K562 (cell line): ENCODE measurements around the gene CTSZ. TPM values are rescaled to one million over a fixed set of nuclear protein-coding genes. Genes with fewer than 3 reads are reported as not detected.

Experiments
- CHD2 ChIP-seq: IDR thresholded peaks from 2 replicates; pipeline ENCODE4 v1.6.1; 2011; ENCODE audit warnings: low read depth, low read length
- HDGF ChIP-seq: fragments of 450-650 bp; IDR thresholded peaks from 2 replicates; pipeline ENCODE4 v1.6.1; 2016
- NR2C1 ChIP-seq, 2 experiments: fragments of 450-650 bp; IDR thresholded peaks; 2 replicates each; pipeline ENCODE4 v1.6.1; 2017; ENCODE audit warnings: mild to moderate bottlenecking in 2 of 2, antibody characterized with exemption in 1 of 2, inconsistent platforms in 1 of 2, missing compliant biosample characterization in 1 of 2, missing genetic modification characterization in 1 of 2
- SMARCA4 ChIP-seq: fragments of 450-650 bp; IDR thresholded peaks from 2 replicates; pipeline ENCODE4 v1.6.1; 2016
- STAG1 ChIP-seq: sonication (generic); formaldehyde crosslinking; IDR thresholded peaks from 2 replicates; pipeline ENCODE4 v1.5.0; 2020; ENCODE audit warnings: missing genetic modification reagents, borderline replicate concordance
- TBP ChIP-seq: optimal IDR thresholded peaks from 2 replicates; pipeline ENCODE3; 2011; ENCODE audit warnings: low read depth, low read length, improper control_type of control experiment
- polyA plus RNA-seq, 8 experiments: library from polyadenylated mRNA; depleted of rRNA in 4 of 8; stranded (reverse) in 5 of 8; unstranded in 3 of 8; fragments of >200 nt; fragmentation: Nextera tagmentation in 2 of 8; fragmentation: Illumina TruSeq in 1 of 8; extraction: Ambion mirVana in 2 of 8; extraction: Trizol in 1 of 8; gene quantifications; 2 replicates each; pipeline versions ENCODE4 v1.2.1 to v1.2.3, GENCODE V29; 2011 to 2014; ENCODE audit warnings: inconsistent platforms in 1 of 8, missing spikeins in 1 of 8
- total RNA-seq, 7 experiments: library from RNA; depleted of rRNA in 6 of 7; stranded (reverse); fragments of >200 nt in 6 of 7; fragmentation: Illumina TruSeq in 2 of 7; extraction: Trizol in 2 of 7; gene quantifications; 2 replicates each; pipeline versions ENCODE4 v1.2.1 to v1.2.3, GENCODE V29; 2011 to 2021; ENCODE audit warnings: low replicate concordance in 1 of 7
- TF ChIP-seq, protein P1 (sequence below), 2 experiments: fragments of 450-650 bp; IDR thresholded peaks; 2 replicates each; pipeline ENCODE4 v1.6.1; 2016
- TF ChIP-seq, protein P2 (sequence below): fragments of 250-450 bp; sonication (Bioruptor Pico); IDR thresholded peaks from 2 replicates; pipeline ENCODE4 v1.4.0; 2020; ENCODE audit warnings: mild to moderate bottlenecking
- TF ChIP-seq, protein P3 (sequence below): sonication (generic); formaldehyde crosslinking; IDR thresholded peaks from 2 replicates; pipeline ENCODE4 v1.8.0; 2022; ENCODE audit warnings: missing genetic modification reagents, mild to moderate bottlenecking, moderate library complexity, borderline replicate concordance
- TF ChIP-seq, protein P4 (sequence below): fragments of 150-350 bp; conservative IDR thresholded peaks from 2 replicates; pipeline ENCODE4 v1.6.1; 2014; ENCODE audit warnings: low read length
- TF ChIP-seq, protein P5 (sequence below): sonication (generic); formaldehyde crosslinking; IDR thresholded peaks from 2 replicates; pipeline ENCODE4 v1.8.0; 2022; ENCODE audit warnings: mild to moderate bottlenecking, missing genetic modification reagents
- TF ChIP-seq, protein P6 (sequence below): fragments of 250-450 bp; sonication (Bioruptor Pico); IDR thresholded peaks from 2 replicates; pipeline ENCODE4 v1.8.0; 2022; ENCODE audit warnings: inconsistent platforms, mild to moderate bottlenecking, moderate library complexity, borderline replicate concordance

The CTSZ gene
- total and polyA plus RNA-seq, 9 of the 15 experiments (the other 6 are each of a cell fraction or from before 2014, with no cell fraction given), result 1.6 to 143 (median 82.8) TPM

DNA sequence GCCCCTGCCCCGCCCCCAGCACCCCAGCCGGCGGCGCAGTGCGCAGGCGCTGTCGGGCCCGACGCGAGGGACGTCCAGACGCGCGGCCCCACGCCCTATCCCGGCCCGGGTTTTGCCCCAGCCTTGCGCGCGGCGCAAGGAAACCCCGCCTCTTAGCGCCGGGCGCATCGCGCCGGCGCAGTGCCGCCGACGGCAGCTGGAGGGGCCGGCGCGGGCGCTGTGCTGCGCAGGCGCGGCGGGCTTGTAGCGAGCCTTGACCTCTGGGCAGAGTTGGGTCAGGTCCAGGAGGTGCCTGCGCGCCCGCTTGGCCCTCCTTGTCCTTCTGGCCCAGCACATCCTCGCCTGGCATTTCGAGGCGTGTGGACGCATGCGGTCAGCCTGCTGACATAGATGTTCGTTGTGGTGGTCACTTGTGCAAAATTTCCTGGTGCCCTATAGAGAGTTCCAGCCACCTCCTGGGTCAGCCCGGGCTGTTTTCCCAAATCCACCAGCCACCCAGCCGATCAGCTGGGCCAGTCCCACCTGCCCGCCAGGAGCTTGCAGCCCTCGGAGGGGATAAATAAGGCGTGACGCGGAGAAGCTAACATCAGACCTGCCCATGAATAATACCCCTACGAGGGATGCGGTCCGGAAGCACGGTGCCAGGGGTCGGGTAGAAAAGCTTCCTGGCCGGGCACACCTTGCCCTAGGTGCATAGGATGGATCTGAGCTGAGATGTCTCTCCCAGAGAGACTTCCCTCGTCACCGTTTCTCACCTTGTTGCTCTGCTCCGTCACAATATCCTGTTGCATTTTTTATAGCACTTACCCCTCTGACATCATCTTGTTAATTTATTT lies 36.0 kb upstream of the CTSZ start (continued):
- TF ChIP-seq, protein P1, sequence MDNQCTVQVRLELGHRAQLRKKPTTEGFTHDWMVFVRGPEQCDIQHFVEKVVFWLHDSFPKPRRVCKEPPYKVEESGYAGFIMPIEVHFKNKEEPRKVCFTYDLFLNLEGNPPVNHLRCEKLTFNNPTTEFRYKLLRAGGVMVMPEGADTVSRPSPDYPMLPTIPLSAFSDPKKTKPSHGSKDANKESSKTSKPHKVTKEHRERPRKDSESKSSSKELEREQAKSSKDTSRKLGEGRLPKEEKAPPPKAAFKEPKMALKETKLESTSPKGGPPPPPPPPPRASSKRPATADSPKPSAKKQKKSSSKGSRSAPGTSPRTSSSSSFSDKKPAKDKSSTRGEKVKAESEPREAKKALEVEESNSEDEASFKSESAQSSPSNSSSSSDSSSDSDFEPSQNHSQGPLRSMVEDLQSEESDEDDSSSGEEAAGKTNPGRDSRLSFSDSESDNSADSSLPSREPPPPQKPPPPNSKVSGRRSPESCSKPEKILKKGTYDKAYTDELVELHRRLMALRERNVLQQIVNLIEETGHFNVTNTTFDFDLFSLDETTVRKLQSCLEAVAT (IDR thresholded peaks at IDR 0.05), result no peak
- TF ChIP-seq, protein P2, sequence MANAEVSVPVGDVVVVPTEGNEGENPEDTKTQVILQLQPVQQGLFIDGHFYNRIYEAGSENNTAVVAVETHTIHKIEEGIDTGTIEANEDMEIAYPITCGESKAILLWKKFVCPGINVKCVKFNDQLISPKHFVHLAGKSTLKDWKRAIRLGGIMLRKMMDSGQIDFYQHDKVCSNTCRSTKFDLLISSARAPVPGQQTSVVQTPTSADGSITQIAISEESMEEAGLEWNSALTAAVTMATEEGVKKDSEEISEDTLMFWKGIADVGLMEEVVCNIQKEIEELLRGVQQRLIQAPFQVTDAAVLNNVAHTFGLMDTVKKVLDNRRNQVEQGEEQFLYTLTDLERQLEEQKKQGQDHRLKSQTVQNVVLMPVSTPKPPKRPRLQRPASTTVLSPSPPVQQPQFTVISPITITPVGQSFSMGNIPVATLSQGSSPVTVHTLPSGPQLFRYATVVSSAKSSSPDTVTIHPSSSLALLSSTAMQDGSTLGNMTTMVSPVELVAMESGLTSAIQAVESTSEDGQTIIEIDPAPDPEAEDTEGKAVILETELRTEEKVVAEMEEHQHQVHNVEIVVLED (CRISPR knock-in tag), result peak; percentile 93
- TF ChIP-seq, protein P3, sequence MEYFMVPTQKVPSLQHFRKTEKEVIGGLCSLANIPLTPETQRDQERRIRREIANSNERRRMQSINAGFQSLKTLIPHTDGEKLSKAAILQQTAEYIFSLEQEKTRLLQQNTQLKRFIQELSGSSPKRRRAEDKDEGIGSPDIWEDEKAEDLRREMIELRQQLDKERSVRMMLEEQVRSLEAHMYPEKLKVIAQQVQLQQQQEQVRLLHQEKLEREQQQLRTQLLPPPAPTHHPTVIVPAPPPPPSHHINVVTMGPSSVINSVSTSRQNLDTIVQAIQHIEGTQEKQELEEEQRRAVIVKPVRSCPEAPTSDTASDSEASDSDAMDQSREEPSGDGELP (CRISPR knock-in tag), result peak; percentile 32; the same call in 1 of the 2 replicates
- TF ChIP-seq TBP (peak; percentile 55), CHD2 (no peak), STAG1 (CRISPR knock-in tag) (no peak), SMARCA4 (no peak), HDGF (0 out of 2 replicates have a peak, but pooled peaks have one; percentile 25), NR2C1 (IDR thresholded peaks at IDR 0.05) (no peak), NR2C1 (tag; IDR thresholded peaks at IDR 0.05) (peak; percentile 31; the same call in 1 of the 2 replicates)
- TF ChIP-seq, protein P4, sequence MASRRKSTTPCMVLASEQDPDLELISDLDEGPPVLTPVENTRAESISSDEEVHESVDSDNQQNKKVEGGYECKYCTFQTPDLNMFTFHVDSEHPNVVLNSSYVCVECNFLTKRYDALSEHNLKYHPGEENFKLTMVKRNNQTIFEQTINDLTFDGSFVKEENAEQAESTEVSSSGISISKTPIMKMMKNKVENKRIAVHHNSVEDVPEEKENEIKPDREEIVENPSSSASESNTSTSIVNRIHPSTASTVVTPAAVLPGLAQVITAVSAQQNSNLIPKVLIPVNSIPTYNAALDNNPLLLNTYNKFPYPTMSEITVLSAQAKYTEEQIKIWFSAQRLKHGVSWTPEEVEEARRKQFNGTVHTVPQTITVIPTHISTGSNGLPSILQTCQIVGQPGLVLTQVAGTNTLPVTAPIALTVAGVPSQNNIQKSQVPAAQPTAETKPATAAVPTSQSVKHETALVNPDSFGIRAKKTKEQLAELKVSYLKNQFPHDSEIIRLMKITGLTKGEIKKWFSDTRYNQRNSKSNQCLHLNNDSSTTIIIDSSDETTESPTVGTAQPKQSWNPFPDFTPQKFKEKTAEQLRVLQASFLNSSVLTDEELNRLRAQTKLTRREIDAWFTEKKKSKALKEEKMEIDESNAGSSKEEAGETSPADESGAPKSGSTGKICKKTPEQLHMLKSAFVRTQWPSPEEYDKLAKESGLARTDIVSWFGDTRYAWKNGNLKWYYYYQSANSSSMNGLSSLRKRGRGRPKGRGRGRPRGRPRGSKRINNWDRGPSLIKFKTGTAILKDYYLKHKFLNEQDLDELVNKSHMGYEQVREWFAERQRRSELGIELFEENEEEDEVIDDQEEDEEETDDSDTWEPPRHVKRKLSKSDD, result no peak
- TF ChIP-seq, protein P5, sequence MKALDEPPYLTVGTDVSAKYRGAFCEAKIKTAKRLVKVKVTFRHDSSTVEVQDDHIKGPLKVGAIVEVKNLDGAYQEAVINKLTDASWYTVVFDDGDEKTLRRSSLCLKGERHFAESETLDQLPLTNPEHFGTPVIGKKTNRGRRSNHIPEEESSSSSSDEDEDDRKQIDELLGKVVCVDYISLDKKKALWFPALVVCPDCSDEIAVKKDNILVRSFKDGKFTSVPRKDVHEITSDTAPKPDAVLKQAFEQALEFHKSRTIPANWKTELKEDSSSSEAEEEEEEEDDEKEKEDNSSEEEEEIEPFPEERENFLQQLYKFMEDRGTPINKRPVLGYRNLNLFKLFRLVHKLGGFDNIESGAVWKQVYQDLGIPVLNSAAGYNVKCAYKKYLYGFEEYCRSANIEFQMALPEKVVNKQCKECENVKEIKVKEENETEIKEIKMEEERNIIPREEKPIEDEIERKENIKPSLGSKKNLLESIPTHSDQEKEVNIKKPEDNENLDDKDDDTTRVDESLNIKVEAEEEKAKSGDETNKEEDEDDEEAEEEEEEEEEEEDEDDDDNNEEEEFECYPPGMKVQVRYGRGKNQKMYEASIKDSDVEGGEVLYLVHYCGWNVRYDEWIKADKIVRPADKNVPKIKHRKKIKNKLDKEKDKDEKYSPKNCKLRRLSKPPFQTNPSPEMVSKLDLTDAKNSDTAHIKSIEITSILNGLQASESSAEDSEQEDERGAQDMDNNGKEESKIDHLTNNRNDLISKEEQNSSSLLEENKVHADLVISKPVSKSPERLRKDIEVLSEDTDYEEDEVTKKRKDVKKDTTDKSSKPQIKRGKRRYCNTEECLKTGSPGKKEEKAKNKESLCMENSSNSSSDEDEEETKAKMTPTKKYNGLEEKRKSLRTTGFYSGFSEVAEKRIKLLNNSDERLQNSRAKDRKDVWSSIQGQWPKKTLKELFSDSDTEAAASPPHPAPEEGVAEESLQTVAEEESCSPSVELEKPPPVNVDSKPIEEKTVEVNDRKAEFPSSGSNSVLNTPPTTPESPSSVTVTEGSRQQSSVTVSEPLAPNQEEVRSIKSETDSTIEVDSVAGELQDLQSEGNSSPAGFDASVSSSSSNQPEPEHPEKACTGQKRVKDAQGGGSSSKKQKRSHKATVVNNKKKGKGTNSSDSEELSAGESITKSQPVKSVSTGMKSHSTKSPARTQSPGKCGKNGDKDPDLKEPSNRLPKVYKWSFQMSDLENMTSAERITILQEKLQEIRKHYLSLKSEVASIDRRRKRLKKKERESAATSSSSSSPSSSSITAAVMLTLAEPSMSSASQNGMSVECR (CRISPR knock-in tag), result no peak
- TF ChIP-seq, protein P6, sequence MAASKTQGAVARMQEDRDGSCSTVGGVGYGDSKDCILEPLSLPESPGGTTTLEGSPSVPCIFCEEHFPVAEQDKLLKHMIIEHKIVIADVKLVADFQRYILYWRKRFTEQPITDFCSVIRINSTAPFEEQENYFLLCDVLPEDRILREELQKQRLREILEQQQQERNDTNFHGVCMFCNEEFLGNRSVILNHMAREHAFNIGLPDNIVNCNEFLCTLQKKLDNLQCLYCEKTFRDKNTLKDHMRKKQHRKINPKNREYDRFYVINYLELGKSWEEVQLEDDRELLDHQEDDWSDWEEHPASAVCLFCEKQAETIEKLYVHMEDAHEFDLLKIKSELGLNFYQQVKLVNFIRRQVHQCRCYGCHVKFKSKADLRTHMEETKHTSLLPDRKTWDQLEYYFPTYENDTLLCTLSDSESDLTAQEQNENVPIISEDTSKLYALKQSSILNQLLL (CRISPR knock-in tag), result no peak
